DMS79 (cell line): ENCODE data around the gene NDUFAF2.
"Not testable (repeated sequence)": the region's sequence is repeated elsewhere in the genome, so short reads cannot be mapped to it uniquely, and the experiment has no call there.

Source experiments
- DNase-seq: peaks from one replicate; lab custom pipeline; 2025; lab: John Stamatoyannopoulos, UW

Gene NDUFAF2

DNA sequence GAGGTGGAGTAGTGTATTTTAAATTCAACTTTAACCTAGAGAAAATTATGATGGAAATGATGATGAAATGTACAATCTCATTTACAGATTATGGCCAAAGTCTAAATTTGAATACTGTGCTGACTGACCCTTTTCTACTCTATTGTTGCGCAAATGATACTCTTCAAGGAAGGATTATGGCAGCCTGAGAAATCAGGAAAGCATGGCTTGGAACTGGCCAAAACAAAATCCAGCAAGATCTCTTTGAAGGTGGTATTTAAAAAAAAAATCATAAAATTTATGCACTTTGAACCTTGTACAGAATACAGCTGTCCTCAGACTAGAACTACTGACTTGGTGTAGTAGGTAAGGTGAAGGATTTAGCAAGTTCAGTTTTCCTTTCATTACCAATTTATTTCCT lies 105.3 kb downstream of the NDUFAF2 start:
- no peak for DNase-seq

- DNase-seq: no peak
Measured at GRCh38 chr5:61051267-61051666, 106.3 kb downstream of the NDUFAF2 start.

GRCh38 chr5:61052882-61053281 lies 107.9 kb downstream of the NDUFAF2 start:
- DNase-seq: no peak

- DNase-seq: no peak
Measured at GRCh38 chr5:61053937-61054336, 108.9 kb downstream of the NDUFAF2 start.

- no peak for DNase-seq
Measured at GRCh38 chr5:61055434-61056006, 110.5 kb downstream of the NDUFAF2 start.

DNA sequence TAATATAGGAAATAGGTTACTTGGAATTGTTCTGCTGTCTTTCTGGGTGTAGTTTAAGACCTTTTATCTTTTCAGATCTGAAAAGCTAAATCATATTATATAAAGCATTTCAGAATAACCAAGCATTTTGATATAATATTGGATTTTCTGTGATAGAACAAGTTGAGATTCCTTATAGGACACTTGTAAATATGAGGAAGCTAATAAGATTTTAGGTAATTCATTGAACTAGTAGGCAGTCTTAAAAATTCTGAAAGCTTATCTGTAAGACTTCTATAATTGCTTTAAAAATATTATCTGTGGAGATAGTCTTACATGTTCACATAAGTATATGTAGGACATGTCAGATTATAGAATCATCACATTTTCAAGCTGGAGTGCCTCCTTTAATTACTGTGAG lies 114.5 kb downstream of the NDUFAF2 start:
- DNase-seq: no peak

DNA sequence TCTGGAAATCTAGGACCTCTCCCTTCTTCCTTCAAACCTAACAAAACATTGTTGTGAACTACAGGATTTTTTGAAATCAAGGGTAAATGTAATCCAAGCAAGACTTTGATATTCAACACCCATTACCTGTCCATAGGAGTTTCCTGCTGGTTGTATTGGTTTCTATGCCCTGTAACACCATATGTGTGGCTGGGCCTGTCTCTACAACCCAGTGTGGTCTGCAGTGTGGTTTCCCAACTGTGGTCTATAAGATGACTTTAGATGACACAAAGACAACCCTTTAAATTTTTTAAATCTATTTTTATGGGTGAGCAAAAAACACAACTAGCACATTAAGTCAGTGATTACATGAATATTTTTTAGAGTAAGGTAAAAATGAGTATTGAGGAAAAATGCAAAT lies 124.1 kb downstream of the NDUFAF2 start:
- DNase-seq: no peak

GRCh38 chr5:61071526-61071925 lies 126.5 kb downstream of the NDUFAF2 start:
- no peak for DNase-seq

- no peak for DNase-seq
Measured at GRCh38 chr5:61076626-61077025, 131.6 kb downstream of the NDUFAF2 start.

GRCh38 chr5:61081741-61082140 lies 136.7 kb downstream of the NDUFAF2 start:
- no peak for DNase-seq

DNA sequence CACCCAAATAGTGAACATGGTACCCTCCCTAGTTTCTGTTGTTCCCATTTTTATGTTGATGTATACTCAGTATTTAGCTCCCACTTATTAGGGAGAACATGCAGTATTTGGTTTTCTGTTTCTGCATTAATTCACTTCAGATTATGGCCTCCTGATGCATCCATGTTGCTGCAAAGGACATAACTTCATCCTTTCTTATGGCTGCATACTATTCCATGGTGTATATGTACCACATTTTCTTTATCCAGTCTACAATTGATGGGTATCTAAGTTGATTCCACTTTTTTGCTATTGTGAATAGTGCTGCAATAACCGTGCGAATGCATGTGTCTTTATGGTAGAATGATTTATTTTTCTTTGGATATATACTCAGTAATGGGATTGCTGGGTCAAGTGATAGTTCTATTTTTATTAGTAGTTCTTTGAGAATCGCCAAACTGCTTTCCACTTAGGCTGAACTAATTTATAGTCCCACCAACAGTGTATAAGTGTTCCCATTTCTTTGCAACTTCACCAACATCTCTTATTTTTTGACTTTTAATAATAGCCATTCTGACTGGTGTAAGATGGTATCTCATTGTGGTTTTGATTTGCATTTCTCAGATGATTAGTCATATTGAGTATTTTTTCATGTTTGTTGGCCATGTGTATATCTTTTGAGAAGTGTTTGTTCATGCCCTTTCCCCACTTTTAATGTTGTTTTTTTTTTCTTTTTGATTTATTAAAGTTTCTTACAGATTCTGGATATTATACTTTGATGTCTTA lies 137.7 kb downstream of the NDUFAF2 start:
- no peak for DNase-seq

GRCh38 chr5:61084658-61085057 lies 139.7 kb downstream of the NDUFAF2 start:
- DNase-seq: no peak

DNA sequence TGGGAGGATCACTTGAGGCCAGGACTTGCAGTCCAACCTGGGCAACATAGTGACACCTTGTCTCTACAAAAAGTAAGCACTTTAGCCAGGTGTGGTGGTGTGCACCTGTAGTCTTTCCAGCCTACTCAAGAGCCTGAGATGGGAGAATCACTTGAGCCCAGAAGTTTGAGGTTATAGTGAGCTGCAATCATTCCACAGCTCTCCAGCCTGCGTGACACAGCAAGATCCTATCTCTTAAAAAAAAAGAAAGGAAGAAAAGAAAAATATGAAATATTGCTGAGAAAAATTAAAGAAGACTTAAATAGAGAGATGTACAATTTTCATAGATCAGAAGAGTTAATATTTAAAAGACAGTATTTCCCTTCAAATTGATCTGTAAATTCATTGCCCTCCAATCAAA lies 140.9 kb downstream of the NDUFAF2 start:
- DNase-seq: no peak

GRCh38 chr5:61087921-61088320 lies 142.9 kb downstream of the NDUFAF2 start:
- DNase-seq: no peak

DNA sequence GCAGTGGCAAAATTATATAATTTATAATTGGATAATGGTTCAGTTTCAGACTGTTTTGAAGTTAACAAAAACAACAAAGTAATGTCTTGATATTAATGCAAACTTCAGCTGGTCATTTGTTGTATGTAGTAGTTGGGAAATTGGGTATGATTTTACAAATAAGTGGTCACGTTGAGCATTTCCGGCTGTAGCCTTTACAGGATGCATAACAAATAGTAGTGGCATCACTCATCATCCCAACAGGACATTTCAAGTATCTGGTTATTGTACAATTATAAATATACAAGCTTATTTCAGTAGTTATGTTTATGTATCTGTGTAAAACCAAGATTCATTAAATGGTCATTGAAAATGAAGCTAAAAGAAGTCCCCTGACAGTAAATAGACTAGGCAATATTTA lies 144.3 kb downstream of the NDUFAF2 start:
- DNase-seq: no peak

DNA sequence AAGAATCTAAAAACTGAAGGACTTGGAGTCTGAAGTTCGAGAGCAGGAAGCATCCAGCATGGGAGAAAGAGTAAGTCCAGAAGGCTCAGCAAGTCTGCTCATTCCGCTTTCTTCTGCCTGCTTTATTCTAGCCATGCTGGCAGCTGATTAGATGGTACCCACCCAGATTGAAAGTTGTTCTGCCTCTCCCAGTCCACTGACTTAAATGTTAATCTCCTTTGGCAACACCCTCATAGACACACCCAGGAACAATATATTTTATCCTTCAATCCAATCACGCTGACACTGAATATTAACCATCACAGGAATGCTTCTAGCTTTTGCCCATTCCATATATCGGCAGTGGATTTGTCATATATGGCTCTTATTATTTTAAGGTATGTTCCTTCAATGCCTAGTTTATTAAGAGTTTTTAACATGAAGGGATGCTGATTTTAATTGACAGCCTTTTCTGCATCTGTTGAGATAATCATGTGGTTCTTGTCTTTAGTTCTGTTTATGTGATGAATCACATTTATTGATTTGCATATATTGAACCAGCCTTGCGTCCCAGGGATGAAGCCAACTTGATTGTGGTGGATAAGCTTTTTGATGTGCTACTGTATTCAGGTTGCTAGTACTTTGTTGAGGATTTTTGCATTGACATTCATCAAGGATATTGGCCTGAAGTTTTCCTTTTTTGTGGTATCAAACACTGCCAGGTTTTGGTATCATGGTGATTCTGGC lies 148.2 kb downstream of the NDUFAF2 start:
- not testable (repeated sequence) for DNase-seq

GRCh38 chr5:61097465-61097864 lies 152.5 kb downstream of the NDUFAF2 start:
- no peak for DNase-seq

DNA sequence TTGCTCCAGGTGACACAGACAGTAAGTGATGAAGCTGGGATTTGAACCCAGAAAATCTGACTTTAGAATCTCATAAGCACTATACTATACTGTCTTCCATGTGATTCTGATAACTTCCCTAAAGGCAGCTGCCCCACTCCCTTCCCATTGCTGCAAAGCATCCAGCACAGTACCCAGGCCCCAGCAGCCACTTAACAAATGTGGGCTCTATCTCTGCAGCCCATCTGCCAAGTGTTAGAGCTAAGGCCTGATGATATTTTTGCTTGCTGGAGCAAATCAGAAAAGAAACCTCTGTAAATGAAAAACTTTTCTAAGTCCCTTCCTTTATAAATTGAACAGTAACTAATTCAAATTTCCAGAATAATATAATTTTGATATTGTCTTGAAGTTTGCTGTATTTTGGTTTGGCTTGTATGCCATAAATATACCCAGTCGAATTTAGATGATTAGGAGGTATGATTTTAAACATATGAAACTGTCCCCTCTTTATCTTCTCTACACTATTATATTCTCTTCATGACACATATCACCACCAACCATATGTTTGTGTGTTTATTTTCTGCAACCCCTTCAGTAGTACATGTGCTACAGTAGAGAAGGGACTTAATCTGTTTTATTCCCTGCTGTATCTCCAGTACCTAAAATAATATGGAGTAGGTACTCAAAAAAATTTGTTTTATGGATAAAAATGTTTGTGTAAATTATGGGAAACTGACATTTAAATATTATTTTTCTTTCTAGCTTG lies 153.4 kb downstream of the NDUFAF2 start:
- DNase-seq: no peak

DNA sequence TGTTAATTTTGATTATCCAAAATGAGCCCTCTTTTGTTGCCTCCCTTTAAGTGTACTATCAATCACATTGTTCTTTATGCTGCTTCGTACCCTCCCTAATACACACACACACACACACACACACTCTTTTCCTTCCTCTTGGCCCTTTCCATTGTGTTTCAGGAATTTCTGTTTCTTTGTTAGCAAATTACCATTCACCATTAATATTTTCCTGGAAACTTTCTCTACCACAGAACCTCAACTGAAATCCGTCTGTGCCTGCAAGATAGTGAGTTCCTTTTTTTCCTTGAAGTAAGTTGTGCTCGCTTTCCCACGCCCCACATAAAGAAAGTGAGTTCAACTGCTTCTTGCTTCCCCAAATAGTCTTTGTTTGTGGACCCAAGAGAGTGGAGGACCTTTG lies 155.4 kb downstream of the NDUFAF2 start:
- DNase-seq: no peak

DNA sequence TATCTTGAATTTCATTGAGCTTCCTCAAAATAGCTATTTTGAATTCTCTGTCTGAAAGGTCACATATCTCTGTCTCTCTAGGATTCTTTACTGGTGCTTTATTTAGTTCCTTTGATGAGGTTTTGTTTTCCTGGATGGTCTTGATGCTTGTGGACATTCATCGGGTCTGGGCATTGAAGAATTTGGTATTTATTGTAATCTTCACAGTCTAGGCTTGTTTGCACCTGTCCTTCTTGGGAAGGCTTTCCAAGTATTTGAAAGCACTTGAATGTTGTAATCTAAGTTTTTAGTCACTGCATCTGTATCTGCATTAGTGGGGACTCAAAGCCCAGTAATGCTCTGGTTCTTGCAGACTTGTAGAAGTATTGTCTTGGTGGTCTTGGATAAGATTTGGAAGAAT lies 169.4 kb downstream of the NDUFAF2 start:
- DNase-seq: no peak

- no peak for DNase-seq
Measured at GRCh38 chr5:61115968-61116367, 171.0 kb downstream of the NDUFAF2 start.

DNA sequence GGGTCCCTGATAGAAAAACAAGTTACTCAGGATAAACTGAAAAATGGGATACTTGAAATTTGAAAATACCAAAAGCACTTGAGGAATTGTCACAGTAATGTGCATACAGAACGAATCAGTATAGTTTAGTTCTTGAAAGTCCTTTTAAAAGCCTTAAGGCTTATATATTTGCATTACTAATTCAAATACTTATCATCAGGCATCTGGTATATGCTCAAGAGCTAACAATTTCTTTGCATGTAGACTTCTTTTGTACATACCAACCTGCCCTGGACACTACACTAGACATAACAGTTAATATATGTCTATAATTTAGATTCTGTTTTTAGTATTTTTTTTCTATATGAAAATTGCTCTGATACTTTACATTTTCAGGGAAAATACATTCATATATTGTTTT lies 174.1 kb downstream of the NDUFAF2 start:
- DNase-seq: no peak

DNA sequence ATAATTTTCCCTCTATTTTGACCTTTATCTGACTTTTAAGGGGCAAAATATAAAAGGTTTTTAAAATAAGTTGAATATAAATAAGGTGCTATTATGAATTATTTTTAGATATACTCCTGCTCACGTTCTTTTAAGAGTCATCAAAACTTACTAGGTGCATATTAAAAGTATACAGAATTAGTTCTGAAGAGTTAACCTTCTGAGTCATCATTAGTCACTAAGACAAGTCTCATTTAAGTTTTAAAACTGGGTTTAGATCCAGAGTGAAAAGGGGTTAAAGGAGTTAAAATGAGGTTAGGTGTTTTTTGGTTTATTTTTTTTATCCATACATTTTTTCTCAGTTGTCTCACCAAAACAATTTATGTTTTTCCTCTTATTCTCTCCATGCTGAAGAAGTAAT lies 175.5 kb downstream of the NDUFAF2 start:
- no peak for DNase-seq
